ENCODE results near the gene SNX14.
A peak's percentile ranks its signal among the peaks of the same experiment; 100 is the strongest.

The SNX14 gene

GRCh38 chr6:85496009-85496579 is 97.6 kb downstream of the SNX14 start:
- no peak for DNase-seq

GRCh38 chr6:85494547-85495536 is 98.8 kb downstream of the SNX14 start:
- DNase-seq = no peak

- no peak for DNase-seq
Measured at GRCh38 chr6:85493389-85493788, 100.3 kb downstream of the SNX14 start.

GRCh38 chr6:85490516-85491248 is 103.0 kb downstream of the SNX14 start:
- DNase-seq = no peak

- DNase-seq = no peak
Measured at GRCh38 chr6:85484948-85485347, 108.7 kb downstream of the SNX14 start.

GRCh38 chr6:85483846-85484245 is 109.8 kb downstream of the SNX14 start:
- DNase-seq = no peak

- peak; percentile 73 for DNase-seq
Measured at GRCh38 chr6:85482905-85483700, 110.6 kb downstream of the SNX14 start.

GRCh38 chr6:85482206-85482904 is 111.3 kb downstream of the SNX14 start:
- DNase-seq = peak; percentile 38

DNA sequence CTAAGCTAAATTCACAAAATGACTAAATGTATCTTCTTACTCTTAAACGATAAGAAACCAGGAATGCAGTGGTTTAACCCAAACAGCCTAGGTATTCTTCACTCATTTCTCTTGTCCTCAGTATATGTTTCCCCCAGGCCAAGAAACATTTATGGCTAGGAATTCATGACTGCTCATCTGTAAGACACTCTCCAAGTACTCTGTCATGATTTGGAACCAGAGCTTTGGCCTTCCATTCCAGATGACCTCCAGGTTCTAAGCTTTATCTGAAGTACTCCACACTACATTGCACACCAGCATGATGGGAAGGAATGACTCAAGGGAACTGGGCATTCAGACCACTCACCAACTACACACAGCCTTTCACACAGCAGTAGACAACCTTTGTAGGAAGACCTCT is 114.5 kb downstream of the SNX14 start:
- no peak for DNase-seq

DNA sequence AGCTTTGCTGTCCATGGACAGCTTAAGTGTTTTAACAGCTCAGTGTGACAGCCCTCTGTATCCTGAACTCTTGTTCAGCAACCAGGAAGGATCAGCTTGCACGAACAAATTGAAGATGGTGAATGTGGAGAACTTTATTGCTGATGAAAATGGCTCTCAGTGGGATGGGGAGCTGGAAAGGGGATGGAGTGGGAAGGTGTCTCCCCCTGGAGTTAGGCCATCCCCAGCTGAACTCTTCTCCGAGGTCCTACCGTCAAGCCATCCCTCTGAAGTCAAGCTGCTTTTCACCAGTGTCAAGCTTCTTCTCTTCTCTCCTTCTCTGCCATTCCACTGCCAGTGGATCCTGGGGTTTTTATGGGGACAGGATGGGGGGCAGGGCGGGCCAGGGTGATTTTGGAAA is 117.1 kb downstream of the SNX14 start:
- DNase-seq = no peak

GRCh38 chr6:85473748-85474147 is 119.9 kb downstream of the SNX14 start:
- no peak for DNase-seq

GRCh38 chr6:85472744-85473143 is 120.9 kb downstream of the SNX14 start:
- DNase-seq = peak; percentile 70

GRCh38 chr6:85470023-85470410 is 123.6 kb downstream of the SNX14 start:
- no peak for DNase-seq

DNA sequence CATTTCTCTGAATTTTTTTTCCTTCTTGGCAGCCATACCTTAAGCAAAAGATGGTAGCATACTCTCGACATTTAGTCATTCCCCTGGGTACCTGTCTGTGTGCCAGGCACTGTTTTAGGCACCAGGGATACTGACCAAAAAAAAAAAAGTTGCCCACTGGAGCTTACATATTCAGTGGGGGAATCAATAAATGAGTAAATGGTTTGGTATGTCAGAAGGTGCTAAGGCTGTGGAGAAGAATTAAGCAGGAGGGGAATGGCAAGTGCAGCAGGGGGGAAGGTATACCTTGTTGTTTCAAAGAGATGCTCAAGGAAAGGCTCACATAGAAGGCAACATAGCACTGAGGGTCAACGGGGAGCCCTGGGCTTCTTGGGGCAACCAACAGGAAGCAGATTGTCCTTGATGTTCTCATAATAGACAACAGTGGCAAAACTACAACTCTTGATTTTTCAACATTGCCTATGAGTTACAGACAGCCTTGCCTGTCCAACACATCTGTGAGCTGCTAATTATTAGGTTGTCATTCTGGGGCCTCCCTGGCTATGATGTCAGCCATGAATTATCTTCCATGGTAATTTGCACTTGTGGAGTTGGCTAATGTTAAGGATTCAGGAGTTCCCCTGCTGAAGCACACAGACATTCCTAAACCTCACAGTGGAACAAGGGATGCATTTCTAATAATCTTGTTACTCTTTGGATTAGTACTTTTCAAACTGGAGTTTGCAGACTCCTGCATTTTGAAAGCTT is 124.2 kb downstream of the SNX14 start:
- DNase-seq = peak; percentile 40

DNA sequence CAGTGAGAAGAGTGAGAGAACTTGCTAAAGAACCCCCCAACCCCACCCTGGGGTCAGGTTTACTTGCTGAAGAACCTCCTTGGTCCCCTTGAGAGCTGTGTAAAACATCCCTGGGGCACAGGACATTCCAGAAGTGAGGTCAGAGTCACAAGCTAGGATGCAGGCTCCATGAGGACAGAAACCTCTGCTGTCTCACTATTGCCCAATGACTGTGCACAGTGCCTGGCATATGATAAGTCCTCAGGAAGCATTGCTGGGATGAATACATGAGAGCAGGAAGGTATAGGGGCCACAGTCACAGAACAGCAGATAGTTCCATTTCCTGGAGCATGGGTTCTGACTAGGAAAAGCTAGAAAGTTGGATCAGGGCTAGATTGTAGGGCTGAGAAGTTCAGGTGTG is 125.3 kb downstream of the SNX14 start:
- DNase-seq = no peak

DNA sequence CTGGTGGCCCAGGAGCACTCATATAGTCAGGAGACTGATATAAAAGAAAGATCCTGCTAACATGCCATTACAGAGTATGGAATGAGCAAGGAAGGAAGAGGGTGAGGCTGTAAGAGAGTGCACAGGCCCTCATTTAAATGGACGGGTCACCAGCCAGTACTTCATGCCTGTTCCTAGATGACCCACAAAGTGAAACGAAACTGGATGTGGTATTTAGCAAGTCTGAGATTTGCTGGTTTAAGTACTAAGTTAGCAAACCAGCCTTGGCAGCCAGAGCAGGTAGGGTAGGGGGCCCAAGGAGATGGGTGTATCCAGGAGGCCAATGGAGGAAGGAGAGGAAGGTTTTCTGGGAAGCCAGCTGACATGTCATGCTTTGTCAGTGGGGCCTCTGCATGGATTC is 127.9 kb downstream of the SNX14 start:
- DNase-seq = no peak

DNA sequence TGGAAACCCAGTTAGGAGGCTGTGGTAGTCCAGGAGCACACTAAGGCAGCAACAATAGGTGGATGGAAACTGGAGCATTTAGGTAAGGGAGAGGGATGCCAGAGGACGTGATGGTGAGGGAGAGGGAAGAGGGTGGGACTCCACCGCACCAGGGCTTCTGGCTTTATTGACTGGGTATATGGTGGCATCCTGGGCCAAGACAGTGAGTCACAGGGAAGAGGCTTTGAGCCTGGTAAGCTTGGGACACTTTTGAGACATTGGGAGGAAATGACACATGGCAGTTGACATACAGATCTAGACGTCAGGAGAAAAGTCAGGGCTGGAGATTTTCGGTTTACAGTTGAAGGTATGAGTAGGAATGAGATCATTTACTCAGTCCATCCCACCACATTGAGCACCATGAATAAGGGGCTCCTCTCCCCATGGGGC is 128.9 kb downstream of the SNX14 start:
- peak; percentile 94 for DNase-seq

GRCh38 chr6:85464260-85464644 is 129.4 kb downstream of the SNX14 start:
- DNase-seq = peak; percentile 98

- DNase-seq = no peak
Measured at GRCh38 chr6:85463621-85464259, 129.9 kb downstream of the SNX14 start.

DNA sequence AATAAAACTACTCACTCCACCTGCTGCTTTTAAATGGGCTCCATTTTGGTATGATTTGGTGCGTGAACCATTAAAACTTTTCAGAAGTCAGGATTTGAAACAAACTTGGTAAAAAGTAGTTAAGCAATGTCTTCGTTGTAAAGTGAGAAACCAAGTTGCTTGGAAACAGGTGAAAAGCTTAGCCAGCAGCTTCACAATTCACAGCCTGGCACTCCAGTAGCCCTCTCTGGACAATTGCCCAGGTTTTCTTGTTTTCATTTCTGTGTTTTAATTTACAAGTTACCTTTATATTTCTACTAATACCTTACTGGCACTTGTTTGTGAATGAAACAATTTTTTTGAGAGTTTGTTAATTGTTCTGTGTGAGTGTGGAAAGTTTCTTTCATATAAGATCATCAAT is 131.0 kb downstream of the SNX14 start:
- DNase-seq = no peak

DNA sequence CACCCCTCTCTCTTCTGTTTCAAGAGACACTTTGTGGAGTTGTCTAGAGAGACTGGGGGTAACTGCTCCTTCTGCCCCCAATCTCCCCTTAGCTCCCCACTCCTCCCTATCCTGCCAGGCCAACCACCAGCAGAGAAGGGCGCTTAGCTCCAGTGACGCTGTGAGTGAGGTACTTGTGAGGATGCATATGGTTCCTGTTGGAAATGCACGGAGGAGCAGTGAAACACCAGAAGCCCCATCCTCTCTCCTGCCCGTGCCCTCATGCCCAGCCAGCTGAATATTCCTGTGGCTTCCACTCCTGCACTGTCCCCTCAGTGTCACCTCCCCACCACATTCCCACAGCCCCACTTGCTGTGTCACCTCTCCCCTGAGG is 131.9 kb downstream of the SNX14 start:
- DNase-seq = no peak

Data from fibroblast of skin of right quadriceps (primary cell).